ENCODE results near the gene PSMD5. TPM values are rescaled to one million over a fixed set of nuclear protein-coding genes. Genes with fewer than 3 reads are reported as not detected.

The PSMD5 gene
- total RNA-seq, 2 donors from 2014 or later, result 33.2 to 60.2 TPM

- Histone ChIP-seq H3K9ac (ENCODE audit: low read depth in 2 of 2, low read length in 2 of 2) (no peak overlapping the region), H3K36me3 (no peaks in the 10 kb centered on the region), H3K27ac (no peak overlapping the region), H3K9me3 (no peaks in the 10 kb centered on the region), H3K4me3 (no peak overlapping the region), H3K27me3 (no peaks in the 10 kb centered on the region), H3K4me1 (peaks cover 3% of the 10 kb centered on the region)
- no peak for TF ChIP-seq CTCF (IDR thresholded peaks at IDR 0.05)
- no peak for DNase-seq
- intact Hi-C loops (cut with DNase I), result no loop called here
Observed at GRCh38 chr9:120837921-120838320, 4.8 kb downstream of the PSMD5 start.

GRCh38 chr9:120833325-120833724 lies 9.4 kb downstream of the PSMD5 start:
- TF ChIP-seq CTCF (IDR thresholded peaks at IDR 0.05), result no peak
- Histone ChIP-seq H3K9me3 (no peaks in the 10 kb centered on the region), H3K36me3 (peaks cover 12% of the 10 kb centered on the region), H3K4me1 (no peaks in the 10 kb centered on the region), H3K27me3 (no peaks in the 10 kb centered on the region), H3K9ac (ENCODE audit: low read depth in 2 of 2, low read length in 2 of 2) (no peak overlapping the region), H3K27ac (no peak overlapping the region), H3K4me3 (no peak overlapping the region)
- DNase-seq, result no peak
- intact Hi-C loops (cut with DNase I), result no loop called here

GRCh38 chr9:120832807-120833206 lies 9.9 kb downstream of the PSMD5 start:
- Histone ChIP-seq H3K27me3 (no peaks in the 10 kb centered on the region), H3K4me3 (no peak overlapping the region), H3K27ac (no peak overlapping the region), H3K36me3 (peaks cover 12% of the 10 kb centered on the region), H3K9ac (ENCODE audit: low read depth in 2 of 2, low read length in 2 of 2) (no peak overlapping the region), H3K9me3 (no peaks in the 10 kb centered on the region), H3K4me1 (no peaks in the 10 kb centered on the region)
- intact Hi-C loops (cut with DNase I), result no loop called here
- DNase-seq, result no peak
- TF ChIP-seq CTCF (IDR thresholded peaks at IDR 0.05), result no peak

- Histone ChIP-seq H3K27ac (no peak overlapping the region), H3K36me3 (peaks cover 12% of the 10 kb centered on the region), H3K9me3 (no peaks in the 10 kb centered on the region), H3K9ac (ENCODE audit: low read depth in 2 of 2, low read length in 2 of 2) (no peak overlapping the region), H3K4me1 (no peaks in the 10 kb centered on the region), H3K27me3 (no peaks in the 10 kb centered on the region), H3K4me3 (no peak overlapping the region)
- no peak for TF ChIP-seq CTCF (IDR thresholded peaks at IDR 0.05)
- intact Hi-C loops (cut with DNase I), result no loop called here
- DNase-seq, result no peak
Observed at GRCh38 chr9:120830865-120831264, 11.9 kb downstream of the PSMD5 start.

- Histone ChIP-seq H3K4me1 (no peaks in the 10 kb centered on the region), H3K9ac (ENCODE audit: low read depth in 2 of 2, low read length in 2 of 2) (no peak overlapping the region), H3K9me3 (no peaks in the 10 kb centered on the region), H3K27me3 (no peaks in the 10 kb centered on the region), H3K4me3 (no peak overlapping the region), H3K36me3 (peaks cover 12% of the 10 kb centered on the region), H3K27ac (no peak overlapping the region)
- intact Hi-C loops (cut with DNase I), result no loop called here
- DNase-seq, result no peak
- TF ChIP-seq CTCF (IDR thresholded peaks at IDR 0.05), result no peak
Observed at GRCh38 chr9:120830151-120830550, 12.6 kb downstream of the PSMD5 start.

GRCh38 chr9:120829650-120830049 lies 13.1 kb downstream of the PSMD5 start:
- no peak for TF ChIP-seq CTCF (IDR thresholded peaks at IDR 0.05)

More at GRCh38 chr9:120829650-120830049, 13.1 kb downstream of the PSMD5 start:
- DNase-seq, result no peak
- no peak overlapping the region for H3K27ac ChIP-seq
- H3K36me3 ChIP-seq, result peaks cover 12% of the 10 kb centered on the region
- intact Hi-C loops (cut with DNase I), result no loop called here
- no peaks in the 10 kb centered on the region for H3K9me3 ChIP-seq
- no peak overlapping the region for H3K9ac ChIP-seq (ENCODE audit: low read depth in 2 of 2, low read length in 2 of 2)
- no peaks in the 10 kb centered on the region for H3K27me3 ChIP-seq
- H3K4me1 ChIP-seq, result no peaks in the 10 kb centered on the region
- H3K4me3 ChIP-seq, result no peak overlapping the region

Measured in colonic mucosa (tissue), 4 donors.